ENCODE results near the gene CABP4.

DNA sequence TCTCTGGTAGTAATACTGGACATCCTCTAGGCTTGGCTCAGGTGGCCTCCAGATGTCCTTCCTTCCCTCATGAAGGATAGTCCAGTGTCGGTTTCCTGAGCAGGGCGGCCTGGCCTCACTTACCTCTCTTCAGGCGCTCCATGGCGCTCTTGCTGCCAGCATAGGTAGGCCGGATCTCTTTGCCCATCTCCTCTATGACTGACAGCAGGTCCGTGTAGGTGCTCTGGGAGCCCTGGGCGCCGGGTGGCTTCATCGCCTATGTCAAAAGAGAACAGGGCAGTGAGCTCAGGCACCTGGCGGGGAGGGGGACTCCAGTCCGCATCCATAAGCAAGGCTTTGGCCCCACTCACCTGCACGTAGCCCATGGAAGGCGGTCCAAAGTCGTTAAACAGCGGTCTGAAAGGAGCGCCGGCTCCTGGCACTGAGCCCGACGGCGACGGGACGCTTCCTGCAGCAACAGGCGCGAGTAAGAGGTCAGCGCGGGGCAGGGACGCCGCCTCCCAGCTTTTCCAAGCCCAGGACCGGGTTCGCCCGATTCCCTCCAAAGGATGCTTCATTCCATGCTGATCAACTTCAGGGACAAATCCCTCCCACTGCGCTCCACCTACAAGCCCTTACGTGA is 52.2 kb downstream of the CABP4 start:
- TF ChIP-seq POLR2A (IDR thresholded peaks at IDR 0.05; ENCODE audit: low read depth, low read length) (no peak), POLR2AphosphoS5 (IDR thresholded peaks at IDR 0.05; ENCODE audit: low read depth, low read length) (no peak), TAF1 (IDR thresholded peaks at IDR 0.05; ENCODE audit: low read depth, low read length) (no peak), PAX5 (IDR thresholded peaks at IDR 0.05; ENCODE audit: insufficient read depth, low read length, severe bottlenecking) (no peak), SPI1 (IDR thresholded peaks at IDR 0.05; ENCODE audit: low read depth, low read length) (no peak)
